Islet precursor cell (in vitro differentiated cells): ENCODE data around the gene SMCHD1.
"Not testable (repeated sequence)": the region's sequence is repeated elsewhere in the genome, so short reads cannot be mapped to it uniquely, and the experiment has no call there.

ENCODE experiments used
- DNase-seq: peaks from one replicate; pipeline ENCODE4 v3.0.0-alpha.2; 2018

SMCHD1 gene

DNA sequence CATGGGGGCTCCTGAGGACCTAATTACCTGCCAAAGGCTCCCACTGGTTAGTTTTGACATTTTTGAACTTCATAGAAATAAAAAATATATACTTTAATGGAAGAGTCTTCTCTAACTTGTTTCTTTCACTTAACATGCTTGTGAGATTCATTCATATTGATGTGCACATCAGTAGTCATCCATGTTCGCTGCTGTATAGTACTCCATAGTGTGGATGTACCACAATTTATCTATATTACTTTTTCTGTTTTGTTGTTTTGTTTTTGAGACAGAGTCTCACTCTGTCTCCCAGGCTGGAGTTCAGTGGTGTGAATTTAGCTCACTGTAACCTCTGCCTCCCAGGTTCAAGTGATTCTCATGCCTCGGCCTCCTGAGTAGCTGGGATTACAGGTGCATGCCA lies 168.4 kb downstream of the SMCHD1 start:
- no peak for DNase-seq

DNA sequence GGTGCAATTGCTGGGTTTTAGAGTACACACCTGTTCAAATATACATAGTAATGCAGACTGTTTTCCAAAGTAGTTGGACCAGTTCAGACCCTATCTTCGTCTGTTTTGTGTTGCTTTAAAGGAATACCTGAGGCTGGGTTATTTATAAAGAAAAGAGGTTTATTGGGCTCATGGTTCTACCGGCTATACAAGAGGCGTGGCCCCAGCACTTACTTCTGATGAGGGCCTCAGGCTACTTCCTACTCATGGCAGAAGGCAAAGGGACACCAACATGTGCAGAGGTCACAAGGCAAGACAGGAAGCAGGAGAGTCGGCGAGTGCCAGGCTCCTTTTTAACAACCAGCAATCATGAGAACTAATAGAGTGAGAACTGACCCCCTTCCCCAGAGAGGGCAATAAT lies 169.3 kb downstream of the SMCHD1 start:
- DNase-seq, result no peak

DNA sequence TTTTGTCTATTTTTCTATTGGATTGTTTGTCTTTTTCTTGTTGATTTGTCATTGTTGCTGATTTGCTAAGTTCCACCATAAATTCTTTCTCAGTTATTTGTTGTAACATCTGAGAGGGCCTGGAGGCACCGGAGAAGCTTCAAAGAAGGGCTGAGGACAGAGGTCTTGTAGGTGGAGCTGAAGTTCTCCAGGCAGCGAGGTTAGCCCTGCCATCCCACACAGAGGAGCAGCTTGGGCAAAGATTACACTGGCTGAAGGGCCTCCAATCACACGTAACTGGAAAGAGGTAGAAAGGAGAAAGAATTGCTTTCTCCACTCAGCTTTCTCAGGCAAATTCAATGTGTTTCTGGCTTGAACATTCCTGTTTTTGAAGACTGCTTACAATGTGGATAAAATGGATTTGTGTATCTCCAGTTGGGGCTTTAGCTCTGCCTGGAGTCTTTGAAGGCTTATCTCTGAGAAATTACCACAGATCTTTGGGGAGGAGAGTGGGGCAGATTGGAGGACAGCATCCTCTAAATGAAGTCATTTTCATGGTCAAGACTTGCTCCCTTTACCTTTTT lies 170.2 kb downstream of the SMCHD1 start:
- no peak for DNase-seq

DNA sequence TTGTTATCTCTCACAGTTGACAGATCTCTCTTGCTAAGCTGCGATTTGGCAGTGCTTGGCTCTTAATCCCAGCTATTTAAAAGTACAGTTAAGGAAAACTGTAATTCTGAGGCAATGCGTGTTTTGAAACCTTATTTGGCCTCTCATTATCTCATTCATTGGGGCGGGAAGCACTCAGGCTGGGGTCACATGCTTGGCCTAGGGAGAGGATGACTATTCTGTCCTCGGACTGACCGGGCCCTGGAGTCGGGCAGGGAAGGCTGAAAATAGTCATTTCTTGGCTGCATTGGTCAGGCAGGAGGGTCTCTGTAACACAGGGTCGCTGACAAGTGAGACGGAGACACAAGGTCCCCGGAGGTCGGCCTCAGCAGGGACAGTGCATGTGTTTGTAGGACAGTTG lies 171.1 kb downstream of the SMCHD1 start:
- no peak for DNase-seq

DNA sequence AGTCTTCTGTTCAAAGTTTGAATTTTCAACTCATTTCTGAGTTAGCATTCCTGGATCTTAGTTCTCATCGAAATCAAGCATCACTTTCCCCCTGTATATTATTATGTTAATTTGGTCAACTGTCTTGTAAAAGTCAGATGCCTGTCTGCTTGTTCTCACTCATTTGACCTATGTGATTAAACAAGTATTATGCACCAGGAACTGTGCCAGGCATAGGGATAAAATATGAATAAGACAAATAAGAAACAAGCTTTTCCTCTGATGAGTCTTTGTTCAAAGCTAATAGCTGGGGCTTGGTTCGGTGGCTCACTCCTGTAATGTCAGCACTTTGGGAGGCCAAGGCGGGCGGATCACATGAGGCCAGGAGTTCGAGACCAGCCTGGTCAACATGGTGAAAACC lies 171.5 kb downstream of the SMCHD1 start:
- no peak for DNase-seq

DNA sequence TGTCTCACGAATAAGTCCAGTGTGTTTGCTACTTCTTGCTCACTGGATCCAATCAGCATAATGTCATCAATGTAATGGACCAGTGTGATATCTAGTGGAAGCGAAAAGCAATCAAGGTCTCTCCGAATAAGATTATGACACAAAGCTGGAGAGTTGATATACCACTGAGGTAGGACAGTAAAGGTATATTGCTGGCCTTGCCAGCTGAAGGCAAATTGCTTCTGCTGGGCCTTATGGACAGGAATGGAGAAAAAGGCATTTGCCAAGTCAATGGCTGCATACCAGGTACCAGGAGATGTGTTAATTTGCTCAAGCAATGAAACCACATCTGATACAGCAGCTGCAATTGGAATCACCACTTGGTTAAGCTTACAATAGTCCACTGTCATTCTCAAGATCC lies 180.6 kb downstream of the SMCHD1 start:
- not testable (repeated sequence) for DNase-seq

DNA sequence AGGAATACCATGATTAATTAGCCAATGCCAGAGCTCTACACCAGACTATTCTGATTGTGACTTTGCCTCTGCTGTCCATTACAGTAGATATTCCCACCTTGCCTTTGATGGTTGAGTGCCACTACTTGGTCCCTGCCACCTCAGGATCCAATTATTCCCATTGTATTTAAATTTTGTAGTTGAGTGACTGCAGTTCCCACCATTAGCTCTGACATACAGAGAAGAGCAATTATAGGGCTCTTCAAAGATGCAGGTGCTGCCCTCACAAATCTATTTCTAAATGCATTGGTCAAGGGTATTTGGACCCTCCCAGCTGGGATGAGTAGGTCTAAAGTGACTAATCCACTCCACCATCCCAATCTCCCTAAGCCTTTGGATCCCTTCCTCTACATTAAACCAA lies 181.8 kb downstream of the SMCHD1 start:
- DNase-seq, result not testable (repeated sequence)

DNA sequence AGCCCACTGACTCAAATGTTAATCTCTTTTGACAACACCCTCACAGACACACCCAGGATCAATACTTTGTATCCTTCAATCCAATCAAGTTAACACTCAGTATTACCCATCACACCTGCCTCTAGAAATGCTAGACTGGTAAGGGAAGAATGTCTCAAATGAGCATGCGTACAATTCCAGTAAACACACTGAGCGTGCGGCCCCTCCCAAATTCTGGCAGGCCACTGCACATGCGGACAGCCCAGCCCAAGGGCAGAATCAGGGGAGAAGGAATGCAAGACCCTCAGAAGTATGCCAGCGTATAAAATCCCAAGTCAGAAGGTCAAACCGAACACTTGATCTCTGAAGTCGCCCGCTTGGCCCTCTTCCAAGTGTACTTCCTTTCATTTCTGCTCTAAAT lies 183.7 kb downstream of the SMCHD1 start:
- no peak for DNase-seq

DNA sequence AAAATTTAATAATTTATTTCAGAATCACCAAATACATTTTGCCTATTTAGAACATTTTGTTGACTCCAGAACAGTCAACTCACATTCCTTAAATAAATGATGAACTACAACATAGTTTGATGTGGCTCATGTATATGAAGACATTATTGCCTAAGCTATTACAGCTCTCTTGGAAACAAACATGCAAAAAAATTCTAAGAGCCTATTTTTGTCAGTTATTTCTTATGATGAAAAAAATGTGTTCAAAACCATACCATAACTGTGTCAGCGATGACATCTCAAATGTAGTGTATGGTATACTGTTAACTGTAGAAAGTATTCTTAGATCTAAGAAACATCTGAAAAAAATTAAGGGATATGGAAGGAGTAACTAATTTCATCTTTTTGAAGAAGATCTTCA lies 185.0 kb downstream of the SMCHD1 start:
- no peak for DNase-seq

DNA sequence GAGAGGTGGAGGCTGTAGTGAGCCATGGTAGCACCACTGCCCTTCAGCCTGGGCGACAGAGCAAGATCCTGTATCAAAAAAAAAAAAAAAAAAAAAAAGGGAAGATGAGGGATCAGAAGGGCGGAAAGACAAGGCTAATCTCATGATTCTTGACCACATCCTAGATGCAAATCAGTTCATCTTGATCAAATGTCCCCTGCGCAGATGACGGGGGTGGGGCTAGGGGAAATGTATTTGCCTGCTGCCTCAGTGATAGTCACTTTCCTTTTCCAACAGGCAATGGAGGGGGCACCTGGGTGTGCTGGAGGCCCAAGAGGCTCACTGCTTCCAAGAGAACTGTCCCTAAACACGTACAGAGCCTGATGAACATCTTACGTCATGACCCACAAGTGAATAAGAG lies 187.6 kb downstream of the SMCHD1 start:
- no peak for DNase-seq

DNA sequence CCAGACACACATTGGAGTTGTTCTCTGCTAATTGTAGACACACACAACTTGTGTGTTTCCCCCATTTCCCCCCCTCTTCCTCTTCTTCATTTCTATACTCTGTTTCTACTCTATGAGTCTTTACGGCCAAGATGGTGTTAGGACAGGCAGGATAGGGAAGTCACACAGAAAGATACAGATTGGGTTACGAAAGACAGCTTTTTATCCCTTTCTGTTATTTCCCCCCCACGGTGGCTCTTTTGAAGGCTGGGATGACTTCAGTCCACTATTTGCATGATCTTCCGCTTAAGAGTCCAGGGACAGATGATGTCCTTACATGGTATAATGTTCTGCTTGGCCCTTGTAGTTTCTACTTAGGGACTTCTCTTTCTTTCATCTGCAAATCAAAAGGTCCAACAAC lies 189.6 kb downstream of the SMCHD1 start:
- no peak for DNase-seq

DNA sequence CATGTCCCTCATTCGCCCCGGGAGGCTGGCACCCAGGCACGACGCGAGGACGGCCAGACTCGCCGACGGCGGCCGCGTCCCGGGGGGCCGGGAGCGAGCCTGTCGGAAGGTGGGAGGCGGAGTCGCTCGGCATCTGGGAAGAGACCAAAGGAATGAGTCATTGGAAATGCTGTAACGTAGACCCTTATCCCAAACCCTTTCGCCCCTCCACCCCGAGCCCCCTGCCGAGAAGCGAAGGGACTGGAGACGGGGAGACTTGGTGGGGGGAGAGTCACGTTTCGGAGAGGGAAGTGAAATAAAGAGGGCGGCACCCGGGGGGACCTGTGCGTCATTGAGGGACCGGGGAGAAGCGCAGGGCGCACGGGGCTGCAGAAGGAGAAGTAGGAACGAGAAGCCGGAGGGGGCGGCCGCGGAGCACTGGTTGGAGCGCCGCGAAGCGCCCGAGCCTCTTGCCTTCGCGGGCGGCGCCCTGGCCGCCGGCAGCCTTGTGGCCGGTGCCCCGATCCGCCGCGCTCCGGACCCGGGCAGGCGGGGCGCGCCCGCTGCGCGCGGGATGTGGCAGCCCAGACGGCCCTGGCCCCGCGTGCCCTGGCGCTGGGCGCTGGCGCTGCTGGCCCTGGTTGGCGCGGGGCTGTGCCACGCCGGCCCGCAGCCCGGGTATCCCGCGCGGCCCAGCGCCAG lies 191.2 kb downstream of the SMCHD1 start, which contains the start of gene EMILIN2:
TSS of gene EMILIN2 (plus strand) at position 371 of the 681 bp plus-strand sequence. CDS start at position 554, 183 bp downstream.
- peak; percentile 91 for DNase-seq

DNA sequence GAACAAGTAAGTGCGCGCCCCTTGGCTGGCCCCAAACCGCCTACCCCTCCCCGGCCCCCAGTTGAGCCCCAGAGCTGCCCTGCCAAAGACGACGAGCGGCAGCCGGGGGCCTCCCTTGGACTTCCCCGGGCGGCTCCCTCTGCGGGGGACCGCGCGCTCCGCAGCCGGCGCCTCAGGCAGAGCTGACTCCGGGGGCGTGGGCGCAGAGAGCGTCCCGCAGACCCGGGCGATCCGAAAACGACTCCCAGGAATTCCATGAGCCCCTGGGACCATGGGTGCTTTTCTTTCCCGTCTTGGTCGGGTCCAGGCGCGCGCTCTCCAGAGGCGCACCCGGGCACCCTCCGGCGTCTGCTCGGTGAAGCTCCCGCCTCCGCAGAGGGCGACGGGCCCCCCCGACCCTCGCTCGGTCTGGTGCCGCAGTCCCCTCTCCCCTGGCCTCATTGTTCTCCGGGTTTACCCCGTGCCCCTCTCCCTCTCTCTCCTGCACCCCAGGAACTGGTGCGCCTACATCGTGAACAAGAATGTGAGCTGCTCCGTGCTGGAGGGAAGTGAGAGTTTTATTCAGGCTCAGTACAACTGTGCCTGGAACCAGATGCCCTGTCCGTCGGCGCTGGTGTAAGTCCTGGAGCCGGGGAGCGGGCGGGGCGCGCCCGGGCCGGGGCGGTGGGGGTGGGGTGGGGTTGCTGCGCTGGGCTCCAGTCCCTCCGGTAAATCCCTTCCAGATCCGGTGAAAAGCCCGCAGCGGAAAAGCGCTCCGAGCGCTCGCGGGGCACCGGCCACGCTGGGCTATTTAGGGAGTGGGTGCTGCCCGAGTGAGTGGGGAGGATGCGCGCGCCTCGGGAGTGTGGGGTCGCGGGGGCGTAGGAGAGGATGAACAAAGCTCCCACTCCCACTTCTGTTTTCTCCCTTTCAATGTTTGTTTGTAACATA lies 192.1 kb downstream of the SMCHD1 start:
- peak; percentile 73 for DNase-seq

DNA sequence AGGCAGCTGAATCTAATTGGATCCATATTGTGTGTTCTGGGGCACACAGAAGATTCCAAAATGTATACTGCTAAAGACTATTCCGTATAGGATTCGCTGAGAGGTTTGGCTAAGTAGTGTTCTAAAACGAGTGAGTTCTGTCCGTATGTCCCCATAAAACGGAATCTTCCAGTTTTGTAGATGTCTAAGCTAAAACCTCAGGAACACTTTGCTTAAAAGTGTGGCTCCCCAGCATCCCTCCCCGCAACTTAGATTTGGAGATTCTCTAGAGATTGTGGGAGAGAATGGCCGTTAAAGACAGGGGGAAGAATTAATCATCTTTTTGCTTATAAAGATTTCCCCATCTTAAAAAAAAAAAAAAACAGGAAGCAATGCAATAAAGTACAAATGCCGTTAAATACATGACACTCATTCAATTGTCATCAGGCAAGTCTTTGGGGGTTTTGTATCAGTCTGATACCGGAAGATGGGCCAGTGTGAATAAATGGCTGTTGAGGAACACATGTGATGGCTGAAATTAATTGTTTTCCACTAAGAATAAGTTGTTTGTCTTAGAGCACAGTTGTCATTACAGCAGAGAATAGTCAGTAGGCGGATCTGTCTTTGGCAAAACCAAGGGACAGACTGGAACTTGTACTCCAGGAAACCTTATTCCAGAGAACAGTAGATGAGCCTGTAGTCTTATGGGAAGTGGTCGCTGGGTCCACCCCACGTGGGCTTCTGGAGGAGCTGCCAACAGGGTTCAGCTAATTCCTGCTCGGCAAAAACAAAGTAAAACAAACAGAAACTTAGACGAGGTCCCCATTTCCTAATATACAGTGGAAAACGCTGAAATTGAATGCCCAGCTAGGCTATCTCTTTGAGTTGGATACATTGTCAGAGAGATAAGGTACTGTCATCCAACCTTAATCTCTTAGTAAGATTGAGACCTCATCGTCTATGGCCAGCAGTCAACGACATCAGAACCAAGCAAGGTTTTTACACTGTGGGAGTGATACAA lies 193.0 kb downstream of the SMCHD1 start:
- DNase-seq, result no peak

DNA sequence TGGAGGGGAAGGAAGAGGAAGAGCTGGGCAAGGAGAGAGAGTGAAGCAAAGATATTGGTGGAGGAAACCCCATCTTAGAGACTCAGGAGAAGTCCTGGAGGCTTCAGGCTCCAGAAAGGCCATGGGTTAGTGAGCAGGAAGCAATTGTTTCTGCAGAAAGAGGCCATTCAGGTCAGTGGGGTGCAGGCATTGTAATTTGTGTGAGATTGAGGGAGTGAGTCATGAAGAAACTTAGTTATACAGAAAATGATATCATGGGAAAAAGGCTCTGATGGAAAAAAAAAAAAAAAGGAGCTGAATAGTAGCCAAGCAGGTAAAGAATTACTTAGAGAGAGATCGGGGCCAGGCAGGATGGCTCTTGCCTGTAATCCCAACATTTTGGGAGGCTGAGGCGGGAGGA lies 195.3 kb downstream of the SMCHD1 start:
- DNase-seq, result no peak

DNA sequence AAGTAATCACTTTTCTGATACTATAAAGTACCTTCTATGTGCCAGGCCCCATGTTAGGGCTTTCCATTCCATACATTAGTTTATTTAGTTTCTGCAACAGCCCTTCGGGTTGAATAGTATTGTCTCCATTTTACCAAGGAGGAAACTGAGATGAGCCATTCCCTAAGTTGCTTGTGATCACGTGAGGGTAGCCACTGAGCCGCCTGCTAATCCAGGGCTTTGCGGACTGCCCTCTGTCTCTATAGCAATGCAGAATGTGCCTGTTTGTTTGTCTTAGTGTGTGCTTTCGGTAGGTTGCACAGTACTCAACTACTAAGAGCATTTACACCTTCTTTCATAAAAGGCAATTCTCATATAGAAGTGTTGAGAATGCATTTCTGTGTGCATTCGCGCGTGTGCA lies 196.2 kb downstream of the SMCHD1 start:
- DNase-seq, result no peak

DNA sequence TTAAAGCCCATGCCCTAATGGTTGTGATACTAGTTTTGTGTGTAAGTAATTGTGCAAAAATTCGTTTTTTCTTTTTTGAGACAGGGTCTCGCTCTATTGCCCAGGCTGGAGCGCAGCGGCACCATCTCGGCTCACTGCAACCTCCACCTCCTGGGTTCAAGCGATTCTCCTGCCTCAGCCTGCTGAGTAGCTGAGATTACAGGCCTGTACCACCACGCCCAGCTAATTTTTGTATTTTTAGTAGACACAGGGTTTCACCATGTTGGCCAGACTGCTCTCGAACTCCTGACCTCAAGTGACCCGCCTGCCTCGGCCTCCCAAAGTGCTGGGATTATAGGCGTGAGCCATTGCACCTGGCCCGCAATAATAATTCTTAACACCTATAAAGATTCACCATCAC lies 196.9 kb downstream of the SMCHD1 start:
- DNase-seq, result not testable (repeated sequence)

DNA sequence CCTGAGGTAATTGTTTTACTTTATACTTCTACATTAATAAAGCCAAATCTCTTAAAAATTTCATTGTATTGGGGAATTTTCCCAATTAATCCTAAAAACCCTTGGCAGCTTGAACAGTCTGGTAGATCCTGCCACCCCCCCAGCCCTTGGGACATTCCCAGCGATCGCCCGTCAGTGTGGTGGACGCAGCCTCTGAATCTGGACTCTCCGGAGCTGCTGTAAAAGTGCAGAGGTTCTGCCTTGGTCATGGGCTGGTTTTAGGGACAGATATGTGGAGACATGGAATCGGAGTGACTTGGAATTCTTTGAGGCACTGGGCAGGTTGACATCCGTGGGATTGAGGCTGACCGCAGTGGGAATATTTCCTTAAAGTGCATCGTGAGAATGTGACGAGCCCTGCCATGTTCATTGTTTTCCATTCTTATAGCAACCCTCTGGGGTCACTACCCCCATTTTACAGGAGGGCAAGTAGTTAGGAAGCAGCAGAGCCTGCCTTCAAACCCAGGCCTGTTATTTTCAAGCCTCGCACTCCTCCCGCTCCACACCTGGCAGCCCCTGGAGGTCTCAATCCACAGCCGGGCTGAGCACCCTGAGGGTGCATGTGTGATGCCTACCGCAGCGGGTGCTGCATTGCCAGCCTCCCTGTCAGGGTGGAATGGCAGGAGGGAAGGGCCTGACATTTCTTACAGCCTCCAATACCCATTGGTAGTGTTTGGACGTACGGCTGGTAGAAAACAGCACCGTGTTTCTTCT lies 197.8 kb downstream of the SMCHD1 start:
- DNase-seq, result no peak

DNA sequence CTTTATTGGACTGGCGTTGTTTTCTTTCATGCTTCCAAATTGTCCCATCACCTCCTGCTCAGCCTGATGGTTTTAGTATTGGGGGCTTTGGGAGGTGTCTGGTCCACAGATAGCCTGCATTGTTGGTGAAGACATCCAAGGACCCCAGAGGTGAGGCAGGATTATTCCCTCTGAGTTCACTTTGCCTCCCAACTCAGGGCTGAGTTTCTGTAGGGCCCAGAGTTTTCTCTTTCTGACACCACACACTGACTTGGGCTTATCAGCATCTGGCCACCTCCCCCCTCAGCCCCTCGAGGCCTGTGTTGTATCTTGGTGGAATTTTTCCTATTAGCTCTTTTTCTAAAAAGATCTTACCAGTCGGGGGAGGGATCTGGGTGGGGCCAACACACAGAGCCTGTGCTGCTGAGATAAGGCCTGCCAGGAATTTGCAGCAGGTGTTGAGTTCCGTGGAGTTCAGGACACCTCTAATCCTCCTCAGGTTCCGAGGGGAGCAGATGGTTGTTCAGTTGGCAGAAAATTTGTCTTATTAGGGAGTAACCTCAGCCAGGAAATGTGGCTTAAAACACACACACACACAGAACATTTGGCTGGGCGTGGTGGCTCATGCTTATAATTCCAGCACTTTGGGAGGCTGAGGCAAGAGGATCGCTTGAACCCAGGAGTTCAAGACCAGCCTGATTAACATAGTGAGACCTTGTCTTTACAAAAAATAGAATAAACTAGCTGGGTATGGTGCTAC lies 198.6 kb downstream of the SMCHD1 start:
- peak; percentile 64 for DNase-seq
